CD4-positive, alpha-beta T cell (primary cell): Measurements from ENCODE around the gene ARL15. TPM values are rescaled to one million over a fixed set of nuclear protein-coding genes. Genes with fewer than 3 reads are reported as not detected.

Experiments
- ATAC-seq: fragments of 200-7000 bp; cut with Tn5 transposase; one replicate; pipeline ENCODE4 v1.10.0; 2022; ENCODE audit warnings: mild to moderate bottlenecking; ENCODE audit not compliant: poor library complexity
- CTCF ChIA-PET: fragments of 350-600 bp; sonication (Branson Sonifier 250); formaldehyde crosslinking; loops from one replicate; lab custom pipeline; 2021; ENCODE audit warnings: antibody characterized with exemption, inconsistent platforms; lab: Charles Lee
- POLR2A ChIA-PET: fragments of 350-600 bp; sonication (Branson Sonifier 250); formaldehyde crosslinking; loops from one replicate; lab custom pipeline; 2021; ENCODE audit warnings: antibody characterized with exemption, inconsistent platforms; lab: Charles Lee
- DNase-seq, 14 experiments: peaks; one replicate each; pipeline ENCODE4 v3.0.0-alpha.2; 2013 to 2020; ENCODE audit warnings: mixed read lengths in 2 of 14
- H3K27ac ChIP-seq, 2 donors: one replicate each; pipeline versions ENCODE4 v1.5.1 to v1.7.0; 2013; ENCODE audit warnings: low read length in 2 of 2, low read depth in 1 of 2, mild to moderate bottlenecking in 1 of 2
- H3K27me3 ChIP-seq, 2 experiments: 1 replicate in 1 of 2; 2 replicates in 1 of 2; pipeline versions ENCODE4 v1.6.1 to v1.7.0; 2013; ENCODE audit warnings: low read length in 2 of 2, control low read depth in 1 of 2, mild to moderate bottlenecking in 1 of 2, moderate library complexity in 1 of 2; ENCODE audit not compliant: insufficient read depth in 2 of 2, control insufficient read depth in 1 of 2
- H3K36me3 ChIP-seq: one replicate; pipeline ENCODE4 v1.6.1; 2013; ENCODE audit warnings: low read length, control low read depth; ENCODE audit not compliant: insufficient read depth
- H3K4me1 ChIP-seq: one replicate; pipeline ENCODE4 v1.6.1; 2013; ENCODE audit warnings: low read length, control low read depth; ENCODE audit not compliant: insufficient read depth
- H3K4me3 ChIP-seq: one replicate; pipeline ENCODE4 v1.5.1; 2013; ENCODE audit warnings: mild to moderate bottlenecking, low read length, moderate library complexity
- H3K9me3 ChIP-seq, 2 experiments: 1 replicate in 1 of 2; 2 replicates in 1 of 2; pipeline versions ENCODE4 v1.6.1 to v1.7.0; 2013; ENCODE audit warnings: low read length in 2 of 2, mild to moderate bottlenecking in 2 of 2, control low read depth in 1 of 2, moderate library complexity in 1 of 2; ENCODE audit not compliant: control insufficient read depth in 1 of 2, insufficient read depth in 1 of 2
- H3K27ac Mint-ChIP-seq: one replicate; pipeline ENCODE4 v1.8.0; 2020; ENCODE audit warnings: mixed read lengths
- H3K27me3 Mint-ChIP-seq: one replicate; pipeline ENCODE4 v1.8.0; 2021; ENCODE audit warnings: mixed read lengths
- H3K36me3 Mint-ChIP-seq: one replicate; pipeline ENCODE4 v1.8.0; 2021; ENCODE audit warnings: low read depth, mixed read lengths
- H3K4me1 Mint-ChIP-seq: one replicate; pipeline ENCODE4 v1.8.0; 2021; ENCODE audit warnings: low read depth, mixed read lengths
- H3K4me3 Mint-ChIP-seq: one replicate; pipeline ENCODE4 v1.8.0; 2020; ENCODE audit warnings: mild to moderate bottlenecking, mixed read lengths
- H3K9me3 Mint-ChIP-seq: one replicate; pipeline ENCODE4 v1.8.0; 2020; ENCODE audit warnings: mixed read lengths
- CTCF ChIP-seq: fragments of 200-600 bp; IDR thresholded peaks from one replicate; pipeline ENCODE4 v1.8.0; 2022; ENCODE audit warnings: antibody characterized with exemption, mild to moderate bottlenecking
- intact Hi-C, 2 experiments: fragments of 100-400 bp; cut with DNase I in 1 of 2; cut with micrococcal nuclease in 1 of 2; formaldehyde crosslinking; loops; one replicate each; pipeline versions ENCODE4 v1.15.1 to v1.9.0; 2023 to 2025; cut with DNase I, micrococcal nuclease
- total RNA-seq, 174 experiments: library from RNA in 2 of 174; stranded (reverse) in 2 of 174; gene quantifications; one replicate each; pipeline ENCODE4 v1.2.3 and lab custom pipeline; 2021 to 2026

ARL15 gene
- total RNA-seq, 2 experiments from 2014 or later, result 9.1 to 10.6 TPM

- Mint-ChIP-seq H3K9me3 (no peaks in the 10 kb centered on the region), H3K27ac (no peak overlapping the region), H3K27me3 (no peaks in the 10 kb centered on the region), H3K4me3 (no peak overlapping the region), H3K4me1 (peaks cover 5% of the 10 kb centered on the region), H3K36me3 (no peaks in the 10 kb centered on the region)
- ChIA-PET CTCF (interaction anchor here (0.9 to 1.0 kb wide), 2 partner anchors 9 to 185 kb away, joined by 3 to 4 read pairs; no protein-coding TSS in a partner anchor), POLR2A (no interaction called here)
- intact Hi-C loops, result loop anchor here (5.0 kb wide), 2 partner anchors 752 to 1287 kb away; partner anchors contain the start of gene FST (in 1 of the 2)
- ATAC-seq (no peak), DNase-seq (peak in 1 of 14 experiments; percentile 26)
- no peaks in the 10 kb centered on the region for H3K9me3 ChIP-seq
- no peak overlapping the region for H3K27ac ChIP-seq
- no peaks in the 10 kb centered on the region for H3K36me3 ChIP-seq
- H3K4me3 ChIP-seq, result no peak overlapping the region
- no peaks in the 10 kb centered on the region for H3K4me1 ChIP-seq
- peak; percentile 36 for TF ChIP-seq CTCF
- no peaks in the 10 kb centered on the region for H3K27me3 ChIP-seq
Observed at GRCh38 chr5:54234304-54234933, 76.0 kb downstream of the ARL15 start.

GRCh38 chr5:54230936-54231685 lies 79.3 kb downstream of the ARL15 start:
- Mint-ChIP-seq H3K4me1 (peaks cover 9% of the 10 kb centered on the region), H3K4me3 (no peak overlapping the region), H3K27ac (no peak overlapping the region), H3K36me3 (no peaks in the 10 kb centered on the region), H3K27me3 (no peaks in the 10 kb centered on the region), H3K9me3 (no peaks in the 10 kb centered on the region)
- intact Hi-C loops, result loop anchor here (5.0 kb wide), 2 partner anchors 749 to 1284 kb away; partner anchors contain the start of gene FST (in 1 of the 2)
- H3K36me3 ChIP-seq, result no peaks in the 10 kb centered on the region
- H3K9me3 ChIP-seq, result no peaks in the 10 kb centered on the region
- no peaks in the 10 kb centered on the region for H3K27me3 ChIP-seq
- H3K27ac ChIP-seq, result no peak overlapping the region
- ChIA-PET POLR2A (no interaction called here), CTCF (no interaction called here)
- DNase-seq (no peak), ATAC-seq (no peak)
- H3K4me3 ChIP-seq, result no peak overlapping the region
- no peak for TF ChIP-seq CTCF
- no peaks in the 10 kb centered on the region for H3K4me1 ChIP-seq

GRCh38 chr5:54229041-54229780 lies 81.2 kb downstream of the ARL15 start:
- Mint-ChIP-seq H3K27me3 (no peaks in the 10 kb centered on the region), H3K4me1 (peaks cover 9% of the 10 kb centered on the region), H3K9me3 (no peaks in the 10 kb centered on the region), H3K27ac (no peak overlapping the region), H3K36me3 (no peaks in the 10 kb centered on the region), H3K4me3 (no peak overlapping the region)
- ChIA-PET POLR2A (no interaction called here), CTCF (interaction anchor here (0.7 to 1.9 kb wide), 5 partner anchors 9 to 1280 kb away, joined by 3 to 6 read pairs (median 5); no protein-coding TSS in a partner anchor)
- Histone ChIP-seq H3K27ac (no peak overlapping the region), H3K9me3 (no peaks in the 10 kb centered on the region), H3K4me1 (no peaks in the 10 kb centered on the region), H3K27me3 (no peaks in the 10 kb centered on the region), H3K4me3 (no peak overlapping the region), H3K36me3 (no peaks in the 10 kb centered on the region)
- intact Hi-C loops, result loop anchor here (2.0 to 10.0 kb wide), 5 partner anchors 752 to 1282 kb away; no protein-coding TSS in a partner anchor
- DNase-seq (peak; percentile 49 to 77 (median 63)), ATAC-seq (peak; percentile 85)
- TF ChIP-seq CTCF, result peak; percentile 97
